GM12875 (cell line): ENCODE measurements around the gene LUC7L3.
"Not testable (repeated sequence)": the region's sequence is repeated elsewhere in the genome, so short reads cannot be mapped to it uniquely, and the experiment has no call there.

Source experiments
- H3K4me3 ChIP-seq: one replicate; pipeline ENCODE4 v1.5.1; 2011; ENCODE audit warnings: low read depth, low read length, control low read depth
- TF ChIP-seq, protein P1 (sequence below): IDR thresholded peaks from 2 replicates; pipeline ENCODE4 v1.5.1; 2011; ENCODE audit warnings: low read depth, mild to moderate bottlenecking, control low read depth, inconsistent platforms, low read length, moderate library complexity, borderline replicate concordance; ENCODE audit not compliant: insufficient read depth

LUC7L3 gene

DNA sequence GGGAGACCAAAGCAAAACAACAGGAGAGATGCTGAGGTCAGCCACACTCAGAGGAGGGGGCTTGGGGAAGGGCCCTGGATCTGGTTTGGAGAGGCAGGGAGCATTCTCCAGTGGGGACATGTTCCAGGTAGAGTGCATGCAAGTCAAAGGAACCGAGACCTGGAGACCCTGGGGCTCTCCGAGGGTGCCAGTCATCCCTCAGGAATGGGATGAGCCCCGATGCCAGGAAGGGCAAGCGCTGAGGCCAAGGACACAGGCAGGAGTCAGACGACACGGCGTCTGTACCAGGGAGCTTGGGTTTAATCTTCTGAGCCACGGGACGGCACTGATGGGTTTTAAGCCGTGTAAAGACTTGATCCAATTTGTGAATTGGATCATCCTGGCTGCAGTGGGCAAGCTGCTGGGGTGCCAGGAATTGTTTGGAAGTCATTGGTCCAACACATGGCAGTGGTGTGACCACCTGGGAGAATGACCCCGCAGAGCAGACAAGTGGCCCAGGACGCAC is 80.8 kb downstream of the LUC7L3 start:
- TF ChIP-seq, protein P1, sequence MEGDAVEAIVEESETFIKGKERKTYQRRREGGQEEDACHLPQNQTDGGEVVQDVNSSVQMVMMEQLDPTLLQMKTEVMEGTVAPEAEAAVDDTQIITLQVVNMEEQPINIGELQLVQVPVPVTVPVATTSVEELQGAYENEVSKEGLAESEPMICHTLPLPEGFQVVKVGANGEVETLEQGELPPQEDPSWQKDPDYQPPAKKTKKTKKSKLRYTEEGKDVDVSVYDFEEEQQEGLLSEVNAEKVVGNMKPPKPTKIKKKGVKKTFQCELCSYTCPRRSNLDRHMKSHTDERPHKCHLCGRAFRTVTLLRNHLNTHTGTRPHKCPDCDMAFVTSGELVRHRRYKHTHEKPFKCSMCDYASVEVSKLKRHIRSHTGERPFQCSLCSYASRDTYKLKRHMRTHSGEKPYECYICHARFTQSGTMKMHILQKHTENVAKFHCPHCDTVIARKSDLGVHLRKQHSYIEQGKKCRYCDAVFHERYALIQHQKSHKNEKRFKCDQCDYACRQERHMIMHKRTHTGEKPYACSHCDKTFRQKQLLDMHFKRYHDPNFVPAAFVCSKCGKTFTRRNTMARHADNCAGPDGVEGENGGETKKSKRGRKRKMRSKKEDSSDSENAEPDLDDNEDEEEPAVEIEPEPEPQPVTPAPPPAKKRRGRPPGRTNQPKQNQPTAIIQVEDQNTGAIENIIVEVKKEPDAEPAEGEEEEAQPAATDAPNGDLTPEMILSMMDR, result no peak

DNA sequence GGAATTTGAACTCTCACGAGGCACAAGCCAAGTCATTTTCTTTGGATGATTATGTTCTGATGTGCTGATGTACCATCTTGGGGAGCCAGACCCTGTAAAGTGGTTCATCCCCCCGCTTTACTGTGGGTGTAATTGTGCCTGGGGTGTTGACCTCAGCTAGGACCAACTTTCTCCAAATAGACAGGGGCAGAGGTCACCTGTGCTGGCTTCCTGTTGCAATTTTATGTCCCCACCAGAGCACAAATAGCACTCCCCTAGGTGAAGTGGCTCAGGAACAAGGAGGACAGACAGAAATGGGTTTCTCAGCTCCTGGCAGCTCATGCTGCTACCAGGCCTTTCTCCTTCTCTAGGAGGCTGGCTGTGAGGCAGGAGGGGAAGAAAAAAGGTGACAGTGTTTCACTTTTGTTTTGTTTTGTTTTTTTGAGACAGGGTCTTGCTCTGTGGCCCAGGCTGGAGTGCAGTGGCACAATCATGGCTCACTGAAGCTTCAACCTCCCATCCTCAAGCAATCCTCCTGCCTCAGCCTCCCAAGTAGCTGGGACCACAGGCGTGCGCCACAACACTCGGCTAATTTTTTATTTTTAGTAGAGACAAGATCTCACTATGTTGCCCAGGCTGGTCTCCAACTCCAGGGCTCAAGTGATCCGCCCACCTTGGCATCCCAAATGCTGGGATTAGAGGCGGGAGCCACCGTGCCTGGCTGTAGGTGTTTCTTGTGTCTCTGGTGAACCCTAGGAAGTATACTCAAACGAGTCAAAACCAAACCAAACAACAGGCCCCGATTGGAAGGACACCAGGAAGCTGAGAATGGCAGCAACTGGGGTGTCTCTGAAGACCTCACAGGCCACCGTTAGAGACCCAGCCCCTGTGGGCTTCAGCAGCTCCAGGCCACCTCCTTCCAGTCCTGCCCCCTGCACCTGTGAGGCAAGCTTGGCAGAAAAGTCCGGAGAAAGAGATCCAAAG is 83.5 kb downstream of the LUC7L3 start:
- TF ChIP-seq, protein P1, result no peak
- H3K4me3 ChIP-seq, result no peak overlapping the region

More for the DNA sequence above, 80.8 kb downstream of the LUC7L3 start:
- no peak overlapping the region for H3K4me3 ChIP-seq

DNA sequence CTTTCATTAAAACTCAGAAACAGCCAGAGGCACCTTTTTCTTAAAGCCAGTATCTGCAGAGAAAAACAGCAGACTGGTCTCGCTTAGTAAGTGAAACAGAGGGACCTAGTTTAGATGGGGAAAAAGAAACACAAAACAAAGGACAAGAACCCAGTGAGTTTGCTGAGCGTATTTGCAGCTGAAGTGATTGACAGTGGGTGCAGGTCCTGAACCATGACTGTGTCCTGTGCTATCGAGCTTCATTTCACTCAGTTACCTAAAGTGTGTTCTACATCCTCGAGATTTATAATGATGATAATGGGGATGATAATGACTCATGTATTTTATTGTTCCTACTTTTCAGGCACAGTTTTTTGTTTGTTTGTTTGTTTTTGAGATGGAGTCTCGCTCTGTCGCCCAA is 84.3 kb downstream of the LUC7L3 start:
- no peak overlapping the region for H3K4me3 ChIP-seq
- TF ChIP-seq, protein P1, result no peak

DNA sequence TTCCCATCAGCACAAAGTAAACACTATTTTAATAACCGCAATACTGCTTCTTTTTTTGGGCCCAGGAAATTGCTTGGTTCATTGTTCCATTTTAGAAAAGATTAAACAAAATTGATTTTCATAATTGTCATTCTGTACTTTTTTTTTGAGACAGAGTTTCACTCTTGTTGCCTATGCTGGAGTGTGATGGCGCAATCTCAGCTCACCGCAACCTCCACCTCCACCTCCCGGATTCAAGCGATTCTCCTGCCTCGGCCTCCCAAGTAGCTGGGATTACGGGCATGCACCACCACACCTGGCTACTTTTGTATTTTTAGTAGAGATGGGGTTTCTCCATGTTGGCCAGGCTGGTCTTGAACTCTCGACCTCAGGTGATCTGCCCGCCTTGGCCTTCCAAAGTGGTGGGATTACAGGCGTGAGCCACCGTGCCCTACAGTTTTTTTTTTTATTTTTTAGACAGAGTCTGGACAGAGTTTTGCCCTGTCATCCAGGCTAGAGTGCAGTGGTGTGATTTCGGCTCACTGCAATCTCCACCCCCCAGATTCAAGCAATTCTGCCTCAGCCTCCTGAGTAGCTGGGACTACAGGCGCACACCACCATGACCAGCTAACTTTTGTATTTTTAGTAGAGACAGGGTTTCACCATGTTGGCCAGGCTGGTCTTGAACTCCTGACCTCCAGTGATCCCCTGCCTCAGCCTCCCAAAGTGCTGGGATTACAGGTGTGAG is 85.5 kb downstream of the LUC7L3 start:
- H3K4me3 ChIP-seq, result not testable (repeated sequence)

DNA sequence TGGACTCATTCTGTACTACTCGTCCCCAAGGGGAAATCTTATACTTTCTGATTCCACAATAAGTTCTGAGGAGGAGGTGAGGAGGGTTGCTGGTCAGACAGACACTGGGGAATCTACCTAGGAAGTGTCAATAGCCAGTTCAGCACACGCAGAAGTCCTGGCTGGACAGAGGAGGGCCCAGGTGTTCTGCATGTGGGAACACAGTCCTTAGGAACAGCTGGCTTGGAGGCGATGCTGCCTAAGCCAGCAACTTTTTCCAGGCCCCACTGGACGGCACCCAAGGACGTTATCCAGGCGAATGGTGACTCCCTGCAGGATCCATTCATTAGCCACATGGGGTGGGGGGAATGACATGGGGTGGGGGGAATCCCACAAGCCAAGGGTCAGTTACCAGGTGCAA is 86.1 kb downstream of the LUC7L3 start:
- TF ChIP-seq, protein P1, result no peak
- no peak overlapping the region for H3K4me3 ChIP-seq
